Colonic mucosa (tissue), 4 donors: ENCODE measurements around the gene EXOC3. TPM values are rescaled to one million over a fixed set of nuclear protein-coding genes. Genes with fewer than 3 reads are reported as not detected.

Experiments used
- DNase-seq: peaks from one replicate; pipeline ENCODE4 v3.0.0-alpha.2; 2020
- H3K27ac ChIP-seq: fragments of 200-600 bp; one replicate; pipeline ENCODE4 v1.8.0; 2021
- H3K27me3 ChIP-seq: fragments of 200-600 bp; one replicate; pipeline ENCODE4 v1.8.0; 2021
- H3K36me3 ChIP-seq: fragments of 200-600 bp; one replicate; pipeline ENCODE4 v1.8.0; 2021
- H3K4me1 ChIP-seq: fragments of 200-600 bp; one replicate; pipeline ENCODE4 v1.8.0; 2021; ENCODE audit warnings: mild to moderate bottlenecking
- H3K4me3 ChIP-seq: fragments of 200-600 bp; one replicate; pipeline ENCODE4 v1.8.0; 2021
- H3K9ac ChIP-seq, 2 donors: one replicate each; pipeline ENCODE4 v1.7.0; 2013; ENCODE audit warnings: control low read depth in 2 of 2, low read depth in 2 of 2, low read length in 2 of 2
- H3K9me3 ChIP-seq: fragments of 200-600 bp; one replicate; pipeline ENCODE4 v1.8.0; 2021
- CTCF ChIP-seq: fragments of 200-600 bp; IDR thresholded peaks from one replicate; pipeline ENCODE4 v1.8.0; 2022; ENCODE audit warnings: antibody characterized with exemption, mild to moderate bottlenecking
- intact Hi-C: fragments of 100-400 bp; cut with DNase I; formaldehyde crosslinking; loops from one replicate; pipeline ENCODE4 v1.14.1; 2022
- total RNA-seq, 2 donors: library from RNA; stranded (reverse); fragmentation: NEBNext Ultra II Directional in 1 of 2; extraction: Animal tissue kit (Norgen Biotek cat#: 25700) in 1 of 2; gene quantifications; one replicate each; pipeline ENCODE4 v1.2.1, GENCODE V29; 2021
- donor health status: healthy.
- donor health status: DM: no; HTN: no; CAD: no.
- donor health status: DM: no; HTN: no; CAD: no.

The EXOC3 gene
- total RNA-seq, 2 donors from 2014 or later: 52.0 to 58.7 TPM

- Histone ChIP-seq H3K36me3 (no peaks in the 10 kb centered on the region), H3K4me3 (no peak overlapping the region), H3K9me3 (no peaks in the 10 kb centered on the region), H3K27ac (no peak overlapping the region), H3K4me1 (peaks cover 4% of the 10 kb centered on the region), H3K27me3 (peaks cover 57% of the 10 kb centered on the region), H3K9ac (no peak overlapping the region)
- TF ChIP-seq CTCF: no peak
- no peak for DNase-seq
- intact Hi-C loops: loop anchor here (10.0 kb wide), 1 partner anchor 135 kb away; the partner anchor contains the start of gene CEP72
Observed at GRCh38 chr5:479566-480319, 36.8 kb downstream of the EXOC3 start.

GRCh38 chr5:481347-481746 lies 38.4 kb downstream of the EXOC3 start:
- intact Hi-C loops: no loop called here
- H3K4me3 ChIP-seq: no peak overlapping the region
- H3K27ac ChIP-seq: no peak overlapping the region
- H3K9ac ChIP-seq: no peak overlapping the region
- no peak for TF ChIP-seq CTCF
- H3K4me1 ChIP-seq: no peaks in the 10 kb centered on the region
- no peaks in the 10 kb centered on the region for H3K9me3 ChIP-seq
- DNase-seq: no peak
- no peaks in the 10 kb centered on the region for H3K36me3 ChIP-seq
- peaks cover 46% of the 10 kb centered on the region for H3K27me3 ChIP-seq

- Histone ChIP-seq H3K27me3 (peaks cover 39% of the 10 kb centered on the region), H3K36me3 (no peaks in the 10 kb centered on the region)
- intact Hi-C loops: no loop called here
Observed at GRCh38 chr5:482021-482420, 39.0 kb downstream of the EXOC3 start.

GRCh38 chr5:482506-482905 lies 39.5 kb downstream of the EXOC3 start:
- H3K4me1 ChIP-seq: no peaks in the 10 kb centered on the region
- TF ChIP-seq CTCF: no peak
- no peak overlapping the region for H3K9ac ChIP-seq
- peaks cover 34% of the 10 kb centered on the region for H3K27me3 ChIP-seq
- H3K36me3 ChIP-seq: no peaks in the 10 kb centered on the region
- DNase-seq: no peak
- no peak overlapping the region for H3K4me3 ChIP-seq
- intact Hi-C loops: no loop called here
- no peak overlapping the region for H3K27ac ChIP-seq
- no peaks in the 10 kb centered on the region for H3K9me3 ChIP-seq

More at GRCh38 chr5:482021-482420, 39.0 kb downstream of the EXOC3 start:
- Histone ChIP-seq H3K4me3 (no peak overlapping the region), H3K9ac (no peak overlapping the region), H3K9me3 (no peaks in the 10 kb centered on the region), H3K27ac (no peak overlapping the region), H3K4me1 (no peaks in the 10 kb centered on the region)
- TF ChIP-seq CTCF: no peak
- DNase-seq: no peak

GRCh38 chr5:483011-483410 lies 40.0 kb downstream of the EXOC3 start:
- Histone ChIP-seq H3K27me3 (peaks cover 29% of the 10 kb centered on the region), H3K36me3 (no peaks in the 10 kb centered on the region), H3K9ac (no peak overlapping the region), H3K4me1 (no peaks in the 10 kb centered on the region), H3K27ac (no peak overlapping the region), H3K9me3 (no peaks in the 10 kb centered on the region), H3K4me3 (no peak overlapping the region)
- DNase-seq: no peak
- TF ChIP-seq CTCF: no peak
- intact Hi-C loops: no loop called here
